Calu3 (cell line): Measurements from ENCODE around the gene HNRNPH2. TPM values are rescaled to one million over a fixed set of nuclear protein-coding genes. Genes with fewer than 3 reads are reported as not detected.
A peak's percentile ranks its signal among the peaks of the same experiment; 100 is the strongest.

Source experiments
- Bru-seq: library from RNA; stranded (reverse); fragments of 400-500 nt; gene quantifications from one replicate; lab custom pipeline; 2021; lab: Mats Ljungman, UMichigan
- BruChase-seq, 2 experiments: library from RNA; stranded (reverse); fragments of 400-500 nt; gene quantifications; one replicate each; lab custom pipeline; 2021; lab: Mats Ljungman, UMichigan
- BruUV-seq: library from RNA; stranded (reverse); fragments of 400-500 nt; replicated peaks from 2 replicates; lab custom pipeline; 2021; lab: Mats Ljungman, UMichigan
- CTCF ChIA-PET: fragments of 300-600 bp; sonication (Branson Sonifier 250); formaldehyde crosslinking; loops from one replicate; lab custom pipeline; 2022; ENCODE audit warnings: antibody characterized with exemption; lab: Charles Lee
- DNase-seq: peaks from one replicate; pipeline ENCODE4 v3.0.0; 2022
- H3K27ac Mint-ChIP-seq: one replicate; pipeline ENCODE4 v1.8.0; 2022; ENCODE audit warnings: mixed read lengths; ENCODE audit not compliant: unreplicated experiment
- H3K27me3 Mint-ChIP-seq: one replicate; pipeline ENCODE4 v1.8.0; 2022; ENCODE audit warnings: mixed read lengths; ENCODE audit not compliant: unreplicated experiment
- H3K36me3 Mint-ChIP-seq: one replicate; pipeline ENCODE4 v1.8.0; 2022; ENCODE audit warnings: mild to moderate bottlenecking, moderate library complexity, mixed read lengths; ENCODE audit not compliant: insufficient read depth, unreplicated experiment
- H3K4me1 Mint-ChIP-seq: one replicate; pipeline ENCODE4 v1.8.0; 2022; ENCODE audit warnings: mild to moderate bottlenecking, low read depth, mixed read lengths; ENCODE audit not compliant: unreplicated experiment
- H3K4me3 Mint-ChIP-seq: one replicate; pipeline ENCODE4 v1.8.0; 2022; ENCODE audit warnings: mild to moderate bottlenecking, low read depth, moderate library complexity, mixed read lengths; ENCODE audit not compliant: unreplicated experiment
- H3K9me3 Mint-ChIP-seq: one replicate; pipeline ENCODE4 v1.8.0; 2022; ENCODE audit warnings: low read depth, mixed read lengths; ENCODE audit not compliant: unreplicated experiment
- intact Hi-C: fragments of 100-400 bp; cut with micrococcal nuclease; formaldehyde crosslinking; loops from one replicate; pipeline ENCODE4 v1.10.0; 2022; ENCODE audit not compliant: unreplicated experiment
- long read RNA-seq: library from polyadenylated mRNA; stranded (forward); transcript quantifications from one replicate; pipeline ENCODE4 v2.0.0, GENCODE V29; 2022
- total RNA-seq: library from RNA; stranded (reverse); gene quantifications from 2 replicates; pipeline ENCODE4 v1.2.3, GENCODE V29; 2022
- TF ChIP-seq, protein P1 (sequence below): fragments of 200-600 bp; IDR thresholded peaks from one replicate; pipeline ENCODE4 v1.8.0; 2022; ENCODE audit warnings: antibody characterized with exemption; ENCODE audit not compliant: unreplicated experiment

Gene HNRNPH2
- total RNA-seq (71.8 and 74.2 TPM in 2 replicates), Bru-seq, nascent RNA (percentile 97 among the genes with signal in this experiment), BruChase-seq, experiment 1, labeled RNA remaining after a 6-hour chase (percentile 100 among the genes with signal in this experiment), BruChase-seq, experiment 2, labeled RNA remaining after a 2-hour chase (percentile 100 among the genes with signal in this experiment)
- long read RNA-seq, transcript HNRNPH2-201 (2 exons, 2,223 nt) = major isoform, 243 of 252 reads
- long read RNA-seq, partial matches to known transcripts = 9 of 252 reads
- long read RNA-seq, other reads (novel, unspliced or antisense) = 0 of 252 reads

DNA sequence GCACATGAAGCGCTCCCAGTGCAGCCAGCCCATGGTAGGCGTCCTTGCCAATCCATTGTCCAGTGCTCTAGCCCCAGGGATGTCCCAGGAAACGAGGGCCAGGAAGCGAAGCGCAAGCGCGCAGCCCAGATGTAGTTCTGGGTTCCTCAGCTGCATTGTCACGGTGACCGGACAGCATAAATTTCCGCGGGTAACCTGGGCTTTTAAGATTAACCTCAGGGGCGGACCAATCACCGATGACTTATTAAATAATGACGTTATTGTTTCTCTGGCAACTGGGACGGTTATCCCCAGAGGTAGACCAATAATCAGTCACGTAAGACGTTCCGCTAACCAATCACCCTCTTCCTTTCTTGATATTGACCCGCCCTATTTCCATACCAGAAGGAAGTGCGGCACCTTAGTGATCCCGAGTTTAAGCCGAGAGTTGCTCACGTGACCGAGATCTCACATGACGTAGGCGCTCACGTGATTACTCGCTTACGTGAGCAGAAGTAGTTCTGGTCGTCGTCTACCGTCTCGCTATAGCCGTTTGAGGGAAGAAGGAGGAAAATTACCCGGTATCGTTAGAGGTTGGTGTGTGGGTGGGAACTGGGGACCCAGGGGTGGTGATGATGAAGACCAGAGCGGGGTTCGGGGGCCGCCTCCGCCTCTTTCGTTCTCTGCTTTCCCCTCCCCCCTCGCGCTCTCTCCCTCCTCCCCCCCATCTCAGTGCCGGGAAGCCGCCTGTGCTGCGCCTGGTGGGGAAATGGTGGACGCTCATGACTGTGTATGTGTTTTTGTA lies at the start of gene HNRNPH2, which contains the start of gene GLA:
HNRNPH2 (plus strand) TSS at position 475 of the 784 bp plus-strand sequence. CDS start 3,767 bp downstream, outside the sequence.
GLA (minus strand) TSS at position 178 of the 784 bp plus-strand sequence; CDS start at position 156, 22 bp downstream.
- peaks cover 41% of the 10 kb centered on the region for H3K36me3 Mint-ChIP-seq
- intact Hi-C loops = loop anchor here (2.0 kb wide), 1 partner anchor 17 kb away; the partner anchor contains the start of gene RPL36A

DNA sequence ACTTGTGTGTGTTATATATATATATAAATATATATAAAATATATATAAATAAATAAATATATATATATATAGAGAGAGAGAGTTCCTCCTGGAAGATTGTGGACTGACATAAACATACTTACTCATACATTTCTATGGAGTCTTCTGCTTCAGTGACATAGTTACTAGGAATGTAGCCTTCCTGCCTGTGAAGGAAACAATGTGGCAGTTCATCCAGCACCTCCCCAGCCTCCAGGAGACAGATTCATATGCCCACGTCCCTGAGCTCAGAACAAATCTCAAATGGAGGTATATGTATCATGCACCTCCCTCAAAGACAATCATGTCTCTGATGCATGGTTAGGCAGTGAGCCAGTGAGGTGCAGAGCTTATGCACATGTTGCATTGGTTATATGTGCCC lies 48.1 kb upstream of the HNRNPH2 start:
- Mint-ChIP-seq H3K9me3 (no peaks in the 10 kb centered on the region), H3K27me3 (no peaks in the 10 kb centered on the region), H3K4me3 (no peak overlapping the region), H3K36me3 (no peaks in the 10 kb centered on the region), H3K27ac (no peak overlapping the region), H3K4me1 (no peaks in the 10 kb centered on the region)
- no TSS peak for BruUV-seq
- intact Hi-C loops = no loop called here
- CTCF ChIA-PET = no interaction called here
- DNase-seq = no peak
- TF ChIP-seq, protein P1, sequence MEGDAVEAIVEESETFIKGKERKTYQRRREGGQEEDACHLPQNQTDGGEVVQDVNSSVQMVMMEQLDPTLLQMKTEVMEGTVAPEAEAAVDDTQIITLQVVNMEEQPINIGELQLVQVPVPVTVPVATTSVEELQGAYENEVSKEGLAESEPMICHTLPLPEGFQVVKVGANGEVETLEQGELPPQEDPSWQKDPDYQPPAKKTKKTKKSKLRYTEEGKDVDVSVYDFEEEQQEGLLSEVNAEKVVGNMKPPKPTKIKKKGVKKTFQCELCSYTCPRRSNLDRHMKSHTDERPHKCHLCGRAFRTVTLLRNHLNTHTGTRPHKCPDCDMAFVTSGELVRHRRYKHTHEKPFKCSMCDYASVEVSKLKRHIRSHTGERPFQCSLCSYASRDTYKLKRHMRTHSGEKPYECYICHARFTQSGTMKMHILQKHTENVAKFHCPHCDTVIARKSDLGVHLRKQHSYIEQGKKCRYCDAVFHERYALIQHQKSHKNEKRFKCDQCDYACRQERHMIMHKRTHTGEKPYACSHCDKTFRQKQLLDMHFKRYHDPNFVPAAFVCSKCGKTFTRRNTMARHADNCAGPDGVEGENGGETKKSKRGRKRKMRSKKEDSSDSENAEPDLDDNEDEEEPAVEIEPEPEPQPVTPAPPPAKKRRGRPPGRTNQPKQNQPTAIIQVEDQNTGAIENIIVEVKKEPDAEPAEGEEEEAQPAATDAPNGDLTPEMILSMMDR = no peak

More for the DNA sequence above, at the start of gene HNRNPH2, which contains the start of gene GLA:
- BruUV-seq = no TSS peak
- TF ChIP-seq, protein P1 = no peak
- CTCF ChIA-PET = no interaction called here
- no peaks in the 10 kb centered on the region for H3K27me3 Mint-ChIP-seq
- DNase-seq = peak; percentile 84
- H3K4me1 Mint-ChIP-seq = peaks cover 15% of the 10 kb centered on the region
- H3K9me3 Mint-ChIP-seq = no peaks in the 10 kb centered on the region
- H3K27ac Mint-ChIP-seq = peak within 1 kb of the TSS; percentile 90
- H3K4me3 Mint-ChIP-seq = peak within 1 kb of the TSS; percentile 80

DNA sequence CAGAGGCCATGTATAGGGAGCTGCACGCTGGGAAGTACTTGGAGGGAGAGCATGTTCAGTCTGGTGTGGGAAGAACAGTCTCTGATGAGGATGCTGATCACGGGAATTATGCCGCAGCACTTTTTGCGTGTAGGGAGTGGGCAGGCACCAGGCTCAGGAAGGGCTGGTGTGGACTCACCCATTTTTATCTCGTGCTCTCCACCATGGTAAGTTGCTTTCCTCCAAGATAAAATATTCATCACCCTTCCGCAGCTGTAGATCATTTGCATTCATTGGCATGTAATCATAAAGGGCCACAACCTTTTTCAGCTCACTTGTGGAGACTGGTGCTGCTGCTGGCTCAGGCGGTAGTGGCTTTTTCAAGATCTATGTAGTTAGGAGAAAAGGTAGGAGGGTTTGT lies 47.6 kb upstream of the HNRNPH2 start:
- Mint-ChIP-seq H3K4me1 (no peaks in the 10 kb centered on the region), H3K9me3 (no peaks in the 10 kb centered on the region), H3K27ac (no peak overlapping the region), H3K36me3 (no peaks in the 10 kb centered on the region), H3K4me3 (no peak overlapping the region), H3K27me3 (no peaks in the 10 kb centered on the region)
- BruUV-seq = no TSS peak
- TF ChIP-seq, protein P1 = no peak
- no peak for DNase-seq
- CTCF ChIA-PET = no interaction called here
- intact Hi-C loops = no loop called here

DNA sequence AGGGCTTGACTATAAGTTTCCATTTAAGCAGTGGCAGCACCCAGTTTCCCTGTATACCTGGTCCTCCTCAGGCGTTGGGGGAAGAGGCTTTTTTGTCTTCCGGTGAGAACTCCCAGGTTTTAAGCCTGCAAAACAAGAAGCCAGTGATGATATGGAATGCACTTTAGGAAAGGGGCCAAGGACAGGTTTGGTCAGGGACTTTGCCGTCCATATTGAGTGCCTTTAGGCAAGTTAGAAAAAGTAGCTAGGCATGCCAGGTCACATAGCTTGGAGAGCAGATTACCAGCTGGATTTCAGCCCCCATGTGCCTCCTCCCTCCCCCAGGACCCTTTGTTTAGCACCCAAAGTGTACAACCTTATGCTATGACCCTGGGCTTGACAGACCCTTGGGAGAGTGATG lies 45.9 kb upstream of the HNRNPH2 start:
- Mint-ChIP-seq H3K36me3 (no peaks in the 10 kb centered on the region), H3K9me3 (no peaks in the 10 kb centered on the region), H3K4me1 (no peaks in the 10 kb centered on the region), H3K27ac (no peak overlapping the region), H3K4me3 (no peak overlapping the region), H3K27me3 (no peaks in the 10 kb centered on the region)
- no peak for DNase-seq
- TF ChIP-seq, protein P1 = no peak
- intact Hi-C loops = no loop called here
- CTCF ChIA-PET = no interaction called here
- BruUV-seq = no TSS peak
